GM18498 (cell line): ENCODE data around the gene ARHGAP15.
"Not testable (repeated sequence)": the region's sequence is repeated elsewhere in the genome, so short reads cannot be mapped to it uniquely, and the experiment has no call there.

Source experiments
- ATAC-seq: cut with Tn5 transposase; IDR thresholded peaks from one replicate; pipeline ENCODE4 v1.9.1; 2021; ENCODE audit warnings: mild to moderate bottlenecking, moderate library complexity; ENCODE audit not compliant: unreplicated experiment

The ARHGAP15 gene

GRCh38 chr2:143128681-143129580, at the start of gene ARHGAP15:
ARHGAP15 (plus strand) TSS chr2:143129419.
- peak; percentile 92 for ATAC-seq

- ATAC-seq, result no peak
Observed at GRCh38 chr2:143081616-143082015, 47.6 kb upstream of the ARHGAP15 start.

GRCh38 chr2:143083636-143084035, 45.6 kb upstream of the ARHGAP15 start:
- peak; percentile 51 for ATAC-seq

GRCh38 chr2:143084462-143084861, 44.8 kb upstream of the ARHGAP15 start:
- ATAC-seq, result no peak

- peak; percentile 76 for ATAC-seq
Observed at GRCh38 chr2:143085125-143085784, 44.0 kb upstream of the ARHGAP15 start.

- no peak for ATAC-seq
Observed at GRCh38 chr2:143087033-143087432, 42.2 kb upstream of the ARHGAP15 start.

- no peak for ATAC-seq
Observed at GRCh38 chr2:143088388-143088787, 40.8 kb upstream of the ARHGAP15 start.

- not testable (repeated sequence) for ATAC-seq
Observed at GRCh38 chr2:143089520-143089919, 39.7 kb upstream of the ARHGAP15 start.

GRCh38 chr2:143110758-143111428, 18.3 kb upstream of the ARHGAP15 start:
- ATAC-seq, result peak; percentile 90

- no peak for ATAC-seq
Observed at GRCh38 chr2:143117225-143117624, 12.0 kb upstream of the ARHGAP15 start.

GRCh38 chr2:143121079-143121478, 8.1 kb upstream of the ARHGAP15 start:
- peak; percentile 84 for ATAC-seq

GRCh38 chr2:143121957-143122356, 7.3 kb upstream of the ARHGAP15 start:
- ATAC-seq, result no peak

- ATAC-seq, result no peak
Observed at GRCh38 chr2:143123911-143124310, 5.3 kb upstream of the ARHGAP15 start.

GRCh38 chr2:143124445-143124844, 4.8 kb upstream of the ARHGAP15 start:
- ATAC-seq, result no peak

GRCh38 chr2:143125717-143126116, 3.5 kb upstream of the ARHGAP15 start:
- no peak for ATAC-seq

- ATAC-seq, result no peak
Observed at GRCh38 chr2:143132355-143132754, 3.1 kb downstream of the ARHGAP15 start.

GRCh38 chr2:143133783-143134182, 4.6 kb downstream of the ARHGAP15 start:
- no peak for ATAC-seq

GRCh38 chr2:143138292-143138691, 9.1 kb downstream of the ARHGAP15 start:
- ATAC-seq, result no peak

GRCh38 chr2:143139835-143140393, 10.7 kb downstream of the ARHGAP15 start:
- peak; percentile 36 for ATAC-seq

- peak; percentile 84 for ATAC-seq
Observed at GRCh38 chr2:143140864-143141661, 11.8 kb downstream of the ARHGAP15 start.
